OCI-LY3 (cell line): ENCODE results near the gene MYH10.
"Not testable (repeated sequence)": the region's sequence is repeated elsewhere in the genome, so short reads cannot be mapped to it uniquely, and the experiment has no call there.

Source experiments
- H2AFZ ChIP-seq: fragments of 200-600, 300-600 bp; shearing (Covaris generic); 2 replicates; pipeline ENCODE4 v1.6.0; 2014; ENCODE audit warnings: antibody characterized with exemption, low read depth, low read length
- H3K27ac ChIP-seq: fragments of 200-600, 300-600 bp; sonication (generic); 2 replicates; pipeline ENCODE4 v1.5.1; 2014; ENCODE audit warnings: mild to moderate bottlenecking, low read length, moderate library complexity, mixed read lengths
- H3K27me3 ChIP-seq: fragments of 200-600, 300-600 bp; sonication (generic); 2 replicates; pipeline ENCODE4 v1.6.1; 2014; ENCODE audit warnings: low read depth, low read length, mixed read lengths
- H3K36me3 ChIP-seq: fragments of 200-600, 300-600 bp; sonication (generic); replicated peaks from 2 replicates; pipeline ENCODE3; 2014; ENCODE audit warnings: low read depth, low read length, mixed read lengths
- H3K4me1 ChIP-seq: fragments of 300-600, 200-600 bp; sonication (generic); 2 replicates; pipeline ENCODE4 v1.6.1; 2014; ENCODE audit warnings: low read length, mixed read lengths
- H3K4me2 ChIP-seq: fragments of 200-600, 300-600 bp; sonication (generic); 2 replicates; pipeline ENCODE4 v1.6.1; 2014; ENCODE audit warnings: low read length, mixed read lengths
- H3K4me3 ChIP-seq: fragments of 300-600, 200-600 bp; sonication (generic); 2 replicates; pipeline ENCODE4 v1.5.1; 2014; ENCODE audit warnings: antibody characterized with exemption, mild to moderate bottlenecking, low read length, moderate library complexity
- H3K79me2 ChIP-seq: fragments of 300-600, 200-600 bp; shearing (Covaris generic); 2 replicates; pipeline ENCODE4 v1.6.1; 2014; ENCODE audit warnings: mild to moderate bottlenecking, low read length, mixed read lengths
- H3K9ac ChIP-seq: fragments of 300-600, 200-600 bp; shearing (Covaris generic); 2 replicates; pipeline ENCODE4 v1.6.0; 2014; ENCODE audit warnings: mild to moderate bottlenecking, low read length, moderate library complexity
- H3K9me3 ChIP-seq: fragments of 200-600, 300-600 bp; shearing (Covaris generic); 2 replicates; pipeline ENCODE4 v1.6.1; 2014; ENCODE audit warnings: low read length, mixed read lengths; ENCODE audit not compliant: insufficient read depth
- H4K20me1 ChIP-seq: fragments of 200-600, 300-600 bp; sonication (generic); 2 replicates; pipeline ENCODE4 v1.6.1; 2016; ENCODE audit warnings: low read length, mixed read lengths; ENCODE audit not compliant: insufficient read depth
- CTCF ChIP-seq: fragments of 200-600, 300-600 bp; sonication (generic); IDR thresholded peaks from 2 replicates; pipeline ENCODE4 v1.5.1; 2014; ENCODE audit warnings: antibody characterized with exemption, low read length, low read depth
- EZH2phosphoT487 ChIP-seq: fragments of 200-600 bp; shearing (Covaris generic); IDR thresholded peaks from 2 replicates; pipeline ENCODE4 v1.6.1; 2018; ENCODE audit warnings: antibody characterized with exemption, mixed run types, low read depth

The MYH10 gene

GRCh38 chr17:8662973-8663372 is 32.4 kb upstream of the MYH10 start:
- Histone ChIP-seq H2AFZ (no peak overlapping the region), H3K36me3 (no peaks in the 10 kb centered on the region), H3K27ac (no peak overlapping the region), H3K9me3 (no peaks in the 10 kb centered on the region), H3K4me1 (no peaks in the 10 kb centered on the region), H3K79me2 (no peaks in the 10 kb centered on the region), H4K20me1 (no peaks in the 10 kb centered on the region), H3K4me3 (no peak overlapping the region), H3K9ac (no peak overlapping the region), H3K27me3 (no peaks in the 10 kb centered on the region), H3K4me2 (no peak overlapping the region)
- no peak for TF ChIP-seq EZH2phosphoT487
- no peak for TF ChIP-seq CTCF

GRCh38 chr17:8662076-8662831 is 31.7 kb upstream of the MYH10 start:
- Histone ChIP-seq H3K9me3 (no peaks in the 10 kb centered on the region), H4K20me1 (no peaks in the 10 kb centered on the region), H3K4me1 (no peaks in the 10 kb centered on the region), H3K27me3 (no peaks in the 10 kb centered on the region), H3K4me2 (no peak overlapping the region), H3K27ac (no peak overlapping the region), H3K9ac (no peak overlapping the region), H3K36me3 (no peaks in the 10 kb centered on the region), H3K4me3 (no peak overlapping the region), H3K79me2 (no peaks in the 10 kb centered on the region), H2AFZ (no peak overlapping the region)
- no peak for TF ChIP-seq CTCF
- no peak for TF ChIP-seq EZH2phosphoT487

GRCh38 chr17:8660709-8661108 is 30.2 kb upstream of the MYH10 start:
- H3K27me3 ChIP-seq, H3K4me3 ChIP-seq, H3K4me1 ChIP-seq, H3K79me2 ChIP-seq, H3K27ac ChIP-seq, H3K9ac ChIP-seq, H3K9me3 ChIP-seq, H4K20me1 ChIP-seq, H2AFZ ChIP-seq, H3K36me3 ChIP-seq, H3K4me2 ChIP-seq: not testable (repeated sequence)

GRCh38 chr17:8659758-8660410 is 29.4 kb upstream of the MYH10 start:
- H3K4me3 ChIP-seq, result no peak overlapping the region
- H2AFZ ChIP-seq, result no peak overlapping the region
- H3K27me3 ChIP-seq, result no peaks in the 10 kb centered on the region
- no peak overlapping the region for H3K4me2 ChIP-seq
- H3K9me3 ChIP-seq, result no peaks in the 10 kb centered on the region
- H4K20me1 ChIP-seq, result no peaks in the 10 kb centered on the region
- no peak overlapping the region for H3K27ac ChIP-seq
- H3K36me3 ChIP-seq, result no peaks in the 10 kb centered on the region
- H3K9ac ChIP-seq, result no peak overlapping the region
- no peak for TF ChIP-seq CTCF
- no peak for TF ChIP-seq EZH2phosphoT487
- H3K4me1 ChIP-seq, result no peaks in the 10 kb centered on the region
- H3K79me2 ChIP-seq, result no peaks in the 10 kb centered on the region
